A673 (cell line): ENCODE measurements around the gene APBB3.

Source experiments
- CTCF ChIP-seq: fragments of 300-800, 200-600 bp; sonication (generic); conservative IDR thresholded peaks from 2 replicates; pipeline ENCODE4 v1.5.1; 2017; ENCODE audit warnings: low read depth, mild to moderate bottlenecking, antibody characterized with exemption, low read length, moderate library complexity, mixed read lengths
- EZH2 ChIP-seq: fragments of 200-600 bp; sonication (generic); IDR thresholded peaks from 2 replicates; pipeline ENCODE4 v1.6.1; 2017; ENCODE audit warnings: borderline replicate concordance, low read depth, mild to moderate bottlenecking, mixed read lengths, antibody characterized with exemption, low read length; ENCODE audit not compliant: poor library complexity, severe bottlenecking

- TF ChIP-seq CTCF (no peak), EZH2 (no peak)
These were observed 4.2 kb downstream of the APBB3 start for GRCh38 chr5:140560227-140560626.
